ENCODE results near the gene SAMHD1. TPM values are rescaled to one million over a fixed set of nuclear protein-coding genes. Genes with fewer than 3 reads are reported as not detected.
"Not testable (repeated sequence)": the region's sequence is repeated elsewhere in the genome, so short reads cannot be mapped to it uniquely, and the experiment has no call there.

The SAMHD1 gene
- total RNA-seq, 1 experiment from 2014 or later = 24.4 TPM

DNA sequence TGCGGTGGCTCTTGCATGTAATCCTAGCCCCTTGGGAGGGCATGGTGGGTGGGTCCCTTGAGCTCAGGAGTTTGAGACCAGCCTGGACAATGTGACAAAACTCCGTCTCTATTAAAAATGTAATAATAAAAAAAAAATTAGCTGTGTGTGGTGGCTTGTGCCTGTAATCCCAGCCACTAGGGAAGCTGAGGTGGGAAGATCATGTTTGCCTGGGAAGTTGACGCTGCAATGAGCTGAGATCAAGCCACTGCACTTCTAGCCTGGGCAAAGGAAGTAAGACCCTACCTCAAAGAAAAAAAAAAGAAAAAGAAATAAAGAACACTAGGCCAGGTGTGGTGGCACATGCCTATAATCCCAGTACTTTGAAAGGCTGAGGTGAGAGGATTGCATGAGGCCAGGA, 4.5 kb upstream of the SAMHD1 start:
- no peak for DNase-seq (ENCODE audit: low spot score)

DNA sequence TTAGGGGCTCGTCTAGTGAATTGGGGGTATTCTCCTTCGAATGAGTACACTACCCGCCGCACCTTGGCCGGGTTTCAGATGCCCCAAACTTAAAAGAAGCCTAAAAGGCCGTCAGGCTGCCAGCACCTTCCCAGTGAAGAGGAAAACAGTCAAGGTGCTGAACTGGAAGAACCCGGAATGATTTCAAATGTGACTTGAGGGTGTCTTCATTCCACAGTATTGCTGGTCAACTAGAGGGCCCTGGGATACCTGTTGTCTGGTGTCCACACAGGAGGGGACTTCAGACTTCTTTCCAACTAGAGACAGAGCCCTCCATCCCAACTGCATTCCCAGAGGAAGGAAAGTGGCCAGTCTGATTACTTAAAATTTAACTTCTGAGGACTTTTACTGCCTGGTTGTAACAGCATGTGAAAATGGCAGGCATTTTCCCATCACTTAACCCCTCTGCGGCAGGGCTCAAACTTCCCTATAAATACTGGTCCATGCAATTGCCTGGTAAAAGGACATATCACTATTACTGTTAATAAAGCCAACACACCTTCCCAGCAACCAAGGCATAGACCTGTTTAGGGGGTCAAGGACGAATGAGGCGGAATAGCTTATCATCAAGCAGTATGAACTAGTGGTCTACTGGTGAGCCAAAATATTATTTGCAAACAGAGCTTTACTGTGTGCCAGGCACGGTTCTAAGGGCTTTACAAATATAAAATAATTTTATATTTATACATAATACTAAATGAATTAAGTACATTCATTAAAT, 651 bp upstream of the SAMHD1 start:
- DNase-seq (ENCODE audit: low spot score) = no peak

DNA sequence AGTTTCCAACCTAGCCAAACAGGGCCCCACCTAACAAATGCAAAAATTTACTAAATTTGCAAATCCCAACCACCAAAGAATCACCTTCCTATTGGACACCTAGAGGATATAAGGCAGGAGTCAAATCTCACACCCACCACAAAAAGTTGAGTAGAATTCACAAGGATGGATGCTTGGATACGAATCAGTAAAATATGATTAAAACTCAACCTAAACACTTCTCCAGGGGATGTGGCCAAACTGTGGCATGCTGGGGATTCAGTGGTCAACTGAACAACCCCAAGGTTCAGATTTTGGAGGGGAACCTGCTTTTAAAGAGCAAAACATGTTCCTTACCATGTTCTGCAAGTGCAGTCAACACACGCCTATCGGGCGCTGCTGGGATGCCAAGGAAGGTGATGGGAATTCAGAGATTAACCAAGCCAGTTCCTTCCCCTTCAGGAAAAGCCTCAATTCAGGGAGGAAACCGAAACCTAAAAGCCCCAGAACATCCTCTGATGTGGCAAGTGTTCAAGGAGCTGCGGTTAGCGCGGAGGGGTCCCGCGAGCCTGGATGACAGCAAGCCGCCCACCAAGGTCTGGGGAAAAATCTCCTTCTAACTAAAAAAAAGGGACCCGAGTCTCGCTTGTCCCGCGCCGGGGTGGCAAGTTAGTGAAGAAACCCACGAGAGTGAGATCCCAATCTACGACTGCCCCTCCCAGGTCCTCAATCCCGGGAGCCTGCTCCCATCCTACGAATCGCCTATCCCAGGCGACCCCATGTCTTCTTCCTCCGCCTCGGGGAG, 902 bp downstream of the SAMHD1 start:
- peak; percentile 21 for DNase-seq (ENCODE audit: low spot score)

DNA sequence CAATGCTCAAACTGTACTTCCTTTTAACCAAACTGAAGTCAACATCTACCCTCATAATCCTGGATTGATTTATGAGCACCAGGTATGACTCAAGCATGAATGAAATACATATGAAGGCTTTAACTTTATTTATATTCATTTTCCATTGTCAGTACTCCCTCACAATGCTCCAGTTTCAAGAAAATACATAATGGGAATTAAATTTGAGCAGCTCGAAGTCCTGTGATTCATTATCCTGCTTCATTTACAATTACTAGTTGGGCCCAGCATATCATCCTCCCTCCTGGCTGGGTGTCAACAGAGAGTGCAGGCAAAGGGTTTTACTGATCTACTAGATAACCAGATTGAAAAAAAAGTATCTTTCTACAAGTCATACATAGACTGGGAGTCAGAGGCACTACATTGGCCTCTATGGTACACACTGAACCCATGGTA, 10.1 kb downstream of the SAMHD1 start:
- no peak for DNase-seq (ENCODE audit: low spot score)

DNA sequence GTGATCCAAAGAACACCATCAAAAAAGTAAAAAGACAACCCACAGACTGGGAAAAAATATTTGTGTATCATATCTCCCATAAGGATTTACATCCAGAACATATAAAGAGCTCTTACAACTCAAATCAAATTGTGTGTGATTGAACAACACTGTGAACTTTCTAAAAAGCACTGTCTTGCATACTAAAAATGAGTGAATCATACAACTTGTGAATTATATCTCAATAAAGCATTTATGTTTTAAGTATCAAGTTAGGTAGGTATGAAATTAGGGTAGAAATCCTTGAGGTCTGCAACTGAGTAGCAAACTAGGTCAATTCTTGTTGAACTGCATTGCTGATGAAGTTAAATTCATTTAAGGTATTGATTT, 14.1 kb downstream of the SAMHD1 start:
- DNase-seq (ENCODE audit: low spot score) = no peak

DNA sequence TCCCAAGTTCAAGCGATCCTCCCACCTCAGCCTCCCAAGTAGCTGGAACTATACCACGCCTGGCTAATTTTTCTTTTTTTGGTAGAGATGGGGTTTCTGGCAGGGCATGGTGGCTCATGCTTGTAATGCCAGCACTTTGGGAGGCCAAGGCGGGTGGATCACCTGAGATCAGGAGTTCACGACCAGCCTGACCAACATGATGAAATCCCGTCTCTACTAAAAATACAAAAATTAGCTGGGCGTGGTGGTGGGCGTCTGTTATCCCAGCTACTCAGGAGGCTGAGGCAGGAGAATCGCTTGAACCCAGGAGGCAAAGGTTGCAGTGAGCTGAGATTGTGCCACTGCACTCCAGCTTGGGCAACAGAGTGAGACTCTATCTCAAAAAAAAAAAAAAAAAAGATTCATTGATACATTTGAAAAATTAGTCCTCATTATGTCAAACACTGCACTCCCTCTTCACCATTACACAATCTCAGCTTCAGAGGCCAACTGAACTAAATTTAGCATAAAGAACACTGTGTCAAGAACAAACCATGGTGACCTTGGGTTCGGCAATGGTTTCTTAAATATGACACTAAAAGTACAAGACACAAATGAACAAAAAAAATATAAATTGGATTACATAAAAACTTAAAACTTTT, 14.6 kb downstream of the SAMHD1 start:
- DNase-seq (ENCODE audit: low spot score) = not testable (repeated sequence)

DNA sequence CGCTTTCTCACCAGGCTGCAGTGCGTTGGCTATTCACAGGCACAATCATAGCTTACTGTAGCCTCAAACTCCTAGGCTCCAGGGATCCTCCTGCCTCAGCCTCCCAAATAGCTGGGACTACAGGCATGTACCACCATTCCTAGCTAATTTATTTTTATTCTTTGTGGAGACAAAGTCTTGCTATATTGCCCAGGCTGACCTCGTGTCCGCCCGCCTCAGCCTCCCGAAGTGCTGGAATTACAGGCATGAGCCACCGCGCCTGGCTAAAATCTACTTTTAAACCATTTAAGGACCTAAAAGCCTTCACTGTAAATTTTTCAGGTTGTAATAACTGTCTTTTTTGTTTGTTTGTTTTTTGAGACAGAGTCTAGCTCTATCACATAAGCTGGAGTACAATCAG, 15.2 kb downstream of the SAMHD1 start:
- DNase-seq (ENCODE audit: low spot score) = no peak

DNA sequence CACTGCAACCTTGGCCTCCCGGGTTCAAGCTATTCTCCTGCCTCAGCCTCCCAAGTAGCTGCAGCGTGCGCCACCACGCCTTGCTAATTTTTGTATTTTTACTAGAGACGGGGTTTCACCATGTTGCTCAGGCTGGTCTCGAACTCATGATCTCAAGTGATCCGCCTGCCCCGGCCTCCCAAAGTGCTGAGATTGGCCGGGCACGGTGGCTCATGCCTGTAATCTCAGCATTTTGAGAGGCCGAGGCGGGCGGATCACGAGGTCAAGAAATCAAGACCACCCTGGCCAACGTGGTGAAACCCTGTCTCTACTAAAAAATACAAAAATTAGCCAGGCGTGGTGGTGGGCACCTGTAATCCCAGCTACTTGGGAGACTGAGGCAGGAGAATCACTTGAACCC, 17.9 kb downstream of the SAMHD1 start:
- not testable (repeated sequence) for DNase-seq (ENCODE audit: low spot score)

DNA sequence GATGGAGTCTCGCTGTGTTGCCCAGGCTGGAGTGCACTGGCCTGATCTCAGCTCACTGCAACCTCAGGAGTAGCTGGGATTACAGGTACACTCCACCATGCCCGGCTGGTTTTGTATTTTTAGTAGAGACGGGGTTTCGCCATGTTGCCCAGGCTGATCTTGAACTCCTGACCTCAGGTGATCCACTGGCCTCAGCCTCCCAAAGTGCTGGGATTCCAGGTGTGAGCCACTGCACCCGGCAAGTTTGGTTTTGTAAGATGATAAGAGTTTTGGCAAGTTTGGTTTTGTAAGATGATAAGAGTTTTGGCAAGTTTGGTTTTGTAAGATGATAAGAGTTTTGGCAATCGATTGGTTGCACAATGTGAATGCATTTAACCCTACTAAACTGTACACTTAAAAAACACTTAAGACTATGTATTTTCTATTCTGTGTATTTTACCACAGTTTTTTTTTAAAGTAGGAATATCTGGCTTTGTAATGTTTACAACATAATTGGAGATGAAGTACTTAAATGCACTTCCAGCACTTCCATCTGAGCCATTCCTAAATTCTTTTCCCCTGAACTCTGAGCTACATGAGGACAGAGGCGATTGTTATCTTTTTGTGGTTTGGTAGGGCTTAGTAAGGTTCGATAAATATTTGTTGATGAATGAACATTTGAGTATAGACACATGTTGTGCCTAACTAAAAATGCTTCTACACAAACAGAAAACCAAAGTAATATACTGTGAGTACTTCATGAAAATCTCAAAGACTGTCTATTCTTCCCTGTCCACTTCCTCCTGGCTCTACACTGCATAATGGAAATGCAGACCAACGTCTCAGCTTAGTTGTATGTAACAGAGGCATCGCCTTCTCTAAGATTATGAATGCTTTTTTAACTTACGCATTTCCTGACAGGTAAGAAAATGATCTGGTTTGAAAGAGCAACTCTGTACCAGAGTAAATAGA, 18.8 kb downstream of the SAMHD1 start:
- DNase-seq (ENCODE audit: low spot score) = peak; percentile 11

DNA sequence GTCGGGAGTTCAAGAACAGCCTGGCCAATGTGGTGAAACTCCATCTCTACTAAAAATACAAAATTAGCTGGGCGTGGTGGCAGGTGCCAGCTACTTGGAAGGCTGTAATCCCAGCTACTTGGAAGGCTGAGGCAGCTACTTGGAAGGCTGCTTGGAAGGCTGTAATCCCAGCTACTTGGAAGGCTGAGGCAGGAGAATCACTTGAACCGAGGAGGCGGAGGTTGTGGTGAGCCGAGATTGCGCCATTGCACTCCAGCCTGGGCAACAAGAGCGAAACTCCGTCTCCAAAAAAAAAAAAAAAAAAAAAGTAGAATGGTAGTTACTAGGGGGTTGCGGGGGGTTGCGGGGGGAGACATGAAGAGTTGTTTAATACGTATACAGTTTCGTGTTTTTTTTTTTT, 19.4 kb downstream of the SAMHD1 start:
- not testable (repeated sequence) for DNase-seq (ENCODE audit: low spot score)

DNA sequence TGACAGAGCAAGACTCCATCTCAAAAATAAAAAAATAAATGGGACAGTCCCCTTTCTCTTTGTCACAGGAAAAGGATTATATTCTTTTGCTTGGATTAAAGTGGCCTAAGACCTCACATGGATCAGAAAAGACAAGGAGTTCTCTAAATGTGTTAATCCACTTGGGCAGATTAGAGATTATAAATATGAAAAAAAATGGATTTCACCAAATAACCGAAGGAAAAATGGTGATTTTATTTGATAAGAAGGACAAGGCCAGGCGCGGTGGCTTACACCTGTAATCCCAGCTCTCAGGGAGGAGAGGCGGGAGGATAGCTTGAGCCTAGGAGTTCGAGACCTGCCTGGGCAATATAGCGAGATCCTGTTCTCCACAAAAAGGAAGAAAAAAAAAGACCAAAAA, 21.8 kb downstream of the SAMHD1 start:
- DNase-seq (ENCODE audit: low spot score) = no peak

DNA sequence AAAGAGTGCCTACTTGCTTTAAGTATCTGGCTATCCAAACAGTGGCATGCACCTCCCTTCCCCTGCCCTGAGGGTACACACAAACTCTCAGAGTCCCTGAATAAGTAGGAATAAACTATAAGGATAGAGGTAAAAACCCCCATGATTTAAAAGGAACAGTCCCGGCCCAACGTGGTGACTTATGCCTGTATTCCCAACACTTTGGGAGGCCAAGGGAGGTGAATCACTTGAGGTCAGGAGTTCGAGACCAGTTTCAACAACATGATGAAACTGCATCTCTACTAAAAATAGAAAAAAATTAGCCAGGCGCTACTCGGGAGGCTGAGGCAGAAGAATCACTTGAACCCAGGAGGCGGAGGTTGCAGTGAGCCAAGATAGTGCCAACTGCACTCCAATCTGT, 22.2 kb downstream of the SAMHD1 start:
- no peak for DNase-seq (ENCODE audit: low spot score)

DNA sequence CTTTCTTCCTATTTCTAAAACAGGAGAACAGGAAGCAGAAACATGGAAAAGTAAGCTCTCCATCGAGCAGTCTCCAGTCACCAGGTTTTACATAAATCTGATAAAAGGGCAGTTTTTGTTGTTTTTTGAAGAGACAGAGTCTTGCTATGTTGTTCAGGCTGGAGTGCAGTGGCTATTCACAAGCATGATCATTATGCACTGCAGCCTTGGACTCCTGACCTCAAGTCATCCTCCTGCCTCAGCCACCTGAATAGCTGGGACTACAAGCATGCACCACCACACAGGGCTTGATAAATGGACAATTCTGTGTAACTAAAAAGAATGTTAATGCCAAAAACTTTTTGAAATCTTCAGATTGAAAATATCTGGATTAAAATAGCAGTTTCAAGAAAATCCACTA, 23.8 kb downstream of the SAMHD1 start:
- no peak for DNase-seq (ENCODE audit: low spot score)

DNA sequence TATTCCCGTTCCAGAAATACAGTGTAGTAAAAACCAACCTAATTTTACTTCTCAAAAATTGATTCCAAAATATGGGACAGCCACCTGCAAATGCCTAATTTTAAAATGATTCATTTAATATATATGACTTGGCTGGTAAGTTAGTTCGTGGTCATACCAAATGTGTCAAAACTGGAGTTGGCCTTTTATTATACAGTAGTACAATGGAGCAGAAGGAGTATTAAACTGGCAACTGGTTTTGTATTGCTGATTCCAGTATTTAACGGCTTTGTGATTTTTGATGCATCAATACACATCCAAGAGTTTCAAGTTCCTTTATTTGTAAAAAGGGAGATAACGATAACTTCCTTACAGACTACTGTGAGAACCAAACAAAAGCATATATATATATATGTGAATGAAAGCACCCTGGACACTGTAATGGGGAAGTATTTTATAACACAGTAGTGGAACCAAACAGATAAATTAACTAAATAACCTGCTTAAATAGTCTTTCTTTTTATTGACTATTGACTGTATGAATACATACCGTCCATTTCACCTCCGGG, 24.8 kb downstream of the SAMHD1 start:
- DNase-seq (ENCODE audit: low spot score) = no peak

DNA sequence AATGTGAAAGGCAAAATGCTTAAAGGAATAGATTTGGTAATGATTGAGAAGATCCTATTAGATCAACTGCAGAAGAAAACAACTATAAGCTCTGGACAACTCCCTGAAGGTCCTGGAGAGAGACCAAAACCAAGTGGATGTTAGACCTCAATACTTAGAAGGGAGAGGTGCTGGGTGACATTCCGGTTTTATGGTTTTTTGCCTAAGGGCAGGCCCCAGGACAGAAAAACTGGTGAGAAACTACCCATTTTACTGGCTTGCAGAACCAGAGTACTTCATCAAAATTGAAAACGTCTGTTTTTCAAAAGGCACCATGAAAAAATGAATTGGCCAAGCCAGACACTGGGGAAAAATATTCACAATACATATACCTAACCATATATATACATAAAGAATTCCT, 26.3 kb downstream of the SAMHD1 start:
- no peak for DNase-seq (ENCODE audit: low spot score)

DNA sequence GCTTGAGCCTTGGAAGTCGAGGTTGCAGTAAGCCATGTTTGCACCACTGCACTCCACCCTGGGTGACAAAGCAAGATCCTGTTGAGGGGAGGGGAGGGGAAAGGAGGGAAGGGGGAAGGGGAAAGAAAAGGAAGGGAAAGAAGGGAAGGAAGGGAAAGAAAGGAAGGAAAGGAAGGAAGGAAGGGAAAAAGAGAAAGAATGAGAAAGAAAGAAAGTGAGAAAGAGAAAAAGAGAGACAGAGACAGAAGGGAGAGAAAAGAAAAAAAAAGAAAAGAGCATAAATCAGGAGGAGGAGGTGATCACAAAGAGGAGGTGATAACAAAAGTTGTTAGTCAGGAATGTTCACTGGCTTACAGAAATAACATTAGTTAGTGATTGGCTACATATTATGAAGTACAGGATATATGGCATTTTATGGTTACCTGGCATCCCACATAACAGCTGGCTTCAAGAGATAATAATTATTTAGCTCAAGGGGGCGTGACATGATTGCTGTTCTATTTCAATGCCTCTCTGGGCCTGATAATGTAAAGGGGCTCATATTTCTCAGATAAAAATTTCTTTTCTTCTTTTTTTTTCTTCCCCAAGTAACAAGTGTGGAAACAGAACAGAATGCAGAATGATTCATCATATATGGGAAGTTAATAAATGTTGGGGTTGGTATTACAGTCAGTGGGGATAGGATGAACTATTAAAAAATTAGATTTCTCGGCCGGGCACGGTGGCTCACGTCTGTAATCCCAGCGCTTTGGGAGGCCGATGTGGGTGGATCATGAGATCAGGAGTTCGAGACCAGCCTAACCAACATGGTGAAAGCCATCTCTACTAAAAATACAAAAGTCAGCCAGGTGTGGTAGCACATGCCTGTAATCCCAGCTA, 27.1 kb downstream of the SAMHD1 start:
- DNase-seq (ENCODE audit: low spot score) = no peak

DNA sequence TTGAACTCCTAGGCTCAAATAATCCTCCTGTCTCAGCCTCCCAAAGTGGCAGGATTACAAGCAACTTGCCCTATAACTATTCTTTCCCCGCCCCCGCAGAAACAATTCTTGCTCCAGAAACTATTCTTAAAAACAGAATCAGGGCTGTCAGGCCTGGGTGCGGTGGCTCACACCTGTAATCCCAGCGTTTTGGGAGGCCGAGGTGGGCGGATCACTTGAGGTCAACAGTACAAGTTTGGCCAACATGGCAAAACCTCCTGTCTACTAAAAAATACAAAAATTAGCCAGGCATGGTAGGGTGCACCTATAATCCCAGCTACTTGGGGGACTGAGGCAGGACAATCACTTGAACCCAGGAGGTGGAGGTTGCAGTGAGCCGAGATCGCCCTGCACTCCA, 31.2 kb downstream of the SAMHD1 start:
- no peak for DNase-seq (ENCODE audit: low spot score)

DNA sequence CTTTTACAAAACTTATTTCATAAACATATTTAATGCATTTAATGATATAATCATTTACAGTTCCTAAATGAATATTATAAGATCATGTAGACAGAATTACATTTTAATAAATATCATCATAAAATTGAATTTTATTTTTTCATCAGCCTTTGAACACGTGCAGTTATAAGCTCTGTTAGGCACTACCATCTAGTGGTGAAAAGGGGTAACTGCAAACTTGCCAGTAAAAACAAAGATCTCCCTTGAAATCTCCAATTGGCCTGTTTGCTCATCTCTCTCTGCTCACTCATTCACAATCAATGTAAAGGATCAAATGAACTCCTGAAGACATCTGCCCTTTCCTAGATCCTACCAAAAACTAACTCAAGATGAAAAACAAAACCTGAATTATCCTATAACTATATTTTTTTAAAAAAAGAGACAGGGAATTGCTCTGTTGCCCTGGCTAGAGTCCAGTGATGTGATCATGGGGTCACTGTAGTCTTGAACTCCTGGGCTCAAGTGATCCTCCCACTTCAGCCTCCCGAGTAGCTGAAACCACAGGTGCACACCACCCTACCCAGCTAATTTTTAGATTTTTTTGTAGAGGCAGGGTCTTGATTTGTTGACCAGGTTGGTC, 31.7 kb downstream of the SAMHD1 start:
- DNase-seq (ENCODE audit: low spot score) = peak; percentile 42

DNA sequence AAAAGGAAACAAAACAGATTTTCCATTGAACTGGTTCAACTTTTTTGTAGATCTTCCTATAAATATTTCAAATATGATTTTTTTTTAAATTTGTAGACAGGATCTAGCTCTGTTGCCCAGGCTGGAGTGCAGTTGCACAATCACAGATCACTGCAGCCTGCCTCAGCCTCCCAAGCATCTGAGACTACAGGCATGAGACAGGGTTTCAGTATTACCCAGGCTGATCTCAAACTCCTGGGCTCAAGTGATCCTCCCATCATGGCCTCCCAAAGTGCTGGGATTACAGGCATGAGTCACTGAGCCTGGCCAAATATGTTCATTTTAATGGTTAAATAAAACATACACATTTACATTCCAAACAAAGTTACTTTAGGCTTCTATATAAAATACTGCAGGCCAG, 33.6 kb downstream of the SAMHD1 start:
- no peak for DNase-seq (ENCODE audit: low spot score)

DNA sequence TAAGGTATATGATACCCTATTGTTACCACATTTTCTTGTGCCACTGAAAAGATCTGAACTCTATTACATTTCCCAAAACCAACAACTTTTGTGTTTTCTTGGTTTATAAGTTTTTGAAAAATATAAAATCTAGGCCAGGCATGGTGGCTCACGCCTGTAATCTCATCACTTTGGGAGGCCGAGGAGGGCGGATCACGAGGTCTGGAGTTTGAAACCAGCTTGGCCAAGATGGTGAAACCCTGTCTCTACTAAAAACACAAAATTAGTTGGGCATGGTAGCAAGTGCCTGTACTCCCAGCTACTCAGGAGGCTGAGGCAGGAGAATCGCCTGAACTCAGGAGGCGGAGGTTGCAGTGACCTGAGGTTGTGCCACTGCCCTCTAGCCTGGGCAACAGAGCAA, 34.3 kb downstream of the SAMHD1 start:
- DNase-seq (ENCODE audit: low spot score) = no peak

Measured in H4 (cell line).